Daoy (cell line): ENCODE data around the gene MATCAP1. TPM values are rescaled to one million over a fixed set of nuclear protein-coding genes. Genes with fewer than 3 reads are reported as not detected.

Source experiments
- DNase-seq: peaks from one replicate; pipeline ENCODE4 v3.0.0-alpha.2; 2015; ENCODE audit warnings: low read depth
- total RNA-seq: library from RNA; depleted of rRNA; stranded (reverse); fragments of >200 nt; shearing (Covaris generic); gene quantifications from 2 replicates; pipeline ENCODE4 v1.2.3, GENCODE V29; 2014

The MATCAP1 gene
- total RNA-seq, 1 experiment from 2014 or later: 4.6 TPM

GRCh38 chr16:67208154-67208896 is 24.6 kb upstream of the MATCAP1 start:
- no peak for DNase-seq

- DNase-seq: peak; percentile 59
These were observed 23.7 kb upstream of the MATCAP1 start for GRCh38 chr16:67207249-67208091.

DNA sequence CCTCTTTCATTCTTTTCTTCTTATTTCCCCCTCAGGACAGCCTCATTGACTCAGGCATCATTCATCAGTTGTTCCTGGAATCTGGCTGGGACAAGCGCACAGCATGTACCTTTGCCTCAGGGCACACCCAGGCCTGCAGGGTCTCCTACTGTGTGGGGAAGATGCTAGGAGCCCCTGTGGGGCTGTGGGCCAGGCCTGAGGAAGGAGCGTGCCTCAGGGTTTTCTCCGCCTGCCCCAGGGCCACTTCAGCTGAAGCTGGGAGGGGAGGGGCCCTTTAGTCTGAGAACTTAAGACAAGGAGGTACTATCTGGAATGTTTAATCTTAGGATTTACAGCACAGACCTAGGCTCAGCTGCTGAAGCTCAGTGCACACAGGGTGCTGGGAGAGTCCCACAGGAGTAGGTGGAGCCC is 23.1 kb upstream of the MATCAP1 start:
- DNase-seq: no peak

- DNase-seq: no peak
These were observed 22.5 kb upstream of the MATCAP1 start for GRCh38 chr16:67206129-67206837.

- no peak for DNase-seq
These were observed 20.3 kb upstream of the MATCAP1 start for GRCh38 chr16:67204076-67204475.

DNA sequence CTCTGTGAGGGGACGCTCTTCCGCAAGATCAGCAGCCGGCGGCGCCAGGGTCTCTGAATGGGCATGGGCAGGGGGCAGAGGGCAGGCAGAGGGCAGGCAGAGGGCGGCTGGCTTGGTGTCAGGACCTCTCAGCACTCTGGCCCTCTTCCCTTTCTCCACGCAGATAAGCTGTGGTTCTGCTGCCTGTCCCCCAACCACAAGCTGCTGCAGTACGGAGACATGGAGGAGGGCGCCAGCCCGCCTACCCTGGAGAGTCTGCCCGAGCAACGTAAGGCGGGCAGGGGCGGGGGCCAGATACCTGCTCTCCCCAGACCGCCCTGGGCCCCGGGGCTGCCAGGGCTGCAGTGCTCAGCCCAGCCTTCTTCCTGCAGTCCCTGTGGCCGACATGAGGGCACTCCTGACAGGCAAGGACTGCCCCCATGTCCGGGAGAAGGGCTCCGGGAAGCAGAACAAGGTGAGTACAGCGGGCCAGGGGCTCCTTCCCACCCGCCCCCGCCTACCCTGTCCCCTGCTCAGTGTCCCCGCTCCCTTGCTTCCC is 19.3 kb upstream of the MATCAP1 start:
- no peak for DNase-seq

DNA sequence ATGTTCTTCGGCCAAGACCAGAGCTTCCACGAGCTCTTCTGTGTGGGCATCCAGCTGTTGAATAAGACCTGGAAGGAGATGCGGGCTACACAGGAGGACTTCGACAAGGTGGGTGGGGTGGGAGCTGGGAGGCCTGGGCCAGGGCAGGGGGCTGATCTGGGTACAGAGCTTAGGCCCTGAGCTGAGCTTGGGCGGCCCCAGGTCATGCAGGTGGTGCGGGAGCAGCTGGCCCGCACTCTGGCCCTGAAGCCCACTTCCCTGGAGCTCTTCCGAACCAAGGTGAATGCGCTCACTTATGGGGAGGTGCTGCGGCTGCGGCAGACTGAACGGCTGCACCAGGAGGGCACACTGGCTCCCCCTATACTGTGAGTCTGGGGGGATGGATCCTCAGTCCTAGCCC is 18.7 kb upstream of the MATCAP1 start:
- DNase-seq: no peak

DNA sequence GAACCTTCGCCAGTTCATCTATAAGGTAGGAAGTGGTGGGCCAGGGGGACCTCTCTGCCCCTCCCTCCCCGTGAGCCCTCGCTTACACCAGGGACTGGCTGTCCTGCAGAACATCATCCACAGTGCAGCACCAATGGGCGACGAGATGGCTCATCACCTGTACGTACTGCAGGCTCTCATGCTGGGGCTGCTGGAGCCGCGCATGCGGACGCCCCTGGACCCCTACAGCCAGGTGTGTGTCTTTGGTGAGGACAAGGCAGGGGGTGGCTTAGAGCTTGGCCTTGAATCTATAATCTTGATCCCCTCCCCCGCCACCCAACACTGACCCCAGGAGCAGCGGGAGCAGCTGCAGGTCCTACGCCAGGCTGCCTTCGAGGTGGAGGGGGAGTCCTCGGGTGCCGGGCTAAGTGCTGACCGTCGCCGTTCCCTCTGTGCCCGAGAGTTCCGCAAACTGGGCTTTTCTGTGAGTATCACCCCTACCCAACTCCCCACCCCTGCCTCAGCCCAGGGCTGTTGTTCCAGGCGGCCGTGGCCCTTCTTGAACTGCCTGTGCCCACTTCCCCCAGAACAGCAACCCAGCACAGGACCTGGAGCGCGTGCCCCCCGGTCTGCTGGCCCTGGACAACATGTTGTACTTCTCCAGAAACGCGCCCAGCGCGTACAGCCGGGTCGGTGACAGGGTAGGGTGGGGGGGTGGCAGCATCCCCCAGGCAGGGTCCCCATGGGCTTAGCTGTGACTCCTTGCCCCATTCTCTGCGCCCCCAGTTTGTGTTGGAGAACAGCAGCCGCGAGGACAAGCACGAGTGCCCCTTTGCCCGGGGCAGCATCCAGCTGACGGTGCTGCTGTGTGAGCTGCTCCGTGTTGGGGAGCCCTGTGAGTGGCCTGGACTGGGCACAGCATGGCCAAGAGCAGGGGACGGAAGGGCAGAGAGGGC is 17.9 kb upstream of the MATCAP1 start:
- no peak for DNase-seq

DNA sequence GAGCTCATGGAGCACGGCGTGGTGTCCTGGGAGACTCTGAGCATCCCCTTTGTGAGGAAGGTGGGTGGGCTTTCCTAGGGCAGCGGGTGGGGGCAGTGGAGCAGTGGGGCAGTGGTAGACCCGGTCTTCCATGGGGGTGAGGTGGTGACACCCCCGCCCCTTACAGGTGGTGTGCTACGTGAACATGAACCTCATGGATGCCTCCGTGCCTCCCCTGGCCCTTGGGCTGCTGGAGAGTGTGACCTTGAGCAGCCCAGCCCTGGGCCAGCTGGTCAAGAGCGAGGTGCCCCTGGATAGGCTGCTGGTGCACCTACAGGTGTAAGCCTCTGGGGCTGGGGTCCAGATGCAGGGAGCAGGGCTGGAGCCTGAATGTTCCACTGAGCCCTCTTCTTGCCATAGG is 16.7 kb upstream of the MATCAP1 start:
- no peak for DNase-seq

- DNase-seq: no peak
These were observed 16.0 kb upstream of the MATCAP1 start for GRCh38 chr16:67199808-67200198.

DNA sequence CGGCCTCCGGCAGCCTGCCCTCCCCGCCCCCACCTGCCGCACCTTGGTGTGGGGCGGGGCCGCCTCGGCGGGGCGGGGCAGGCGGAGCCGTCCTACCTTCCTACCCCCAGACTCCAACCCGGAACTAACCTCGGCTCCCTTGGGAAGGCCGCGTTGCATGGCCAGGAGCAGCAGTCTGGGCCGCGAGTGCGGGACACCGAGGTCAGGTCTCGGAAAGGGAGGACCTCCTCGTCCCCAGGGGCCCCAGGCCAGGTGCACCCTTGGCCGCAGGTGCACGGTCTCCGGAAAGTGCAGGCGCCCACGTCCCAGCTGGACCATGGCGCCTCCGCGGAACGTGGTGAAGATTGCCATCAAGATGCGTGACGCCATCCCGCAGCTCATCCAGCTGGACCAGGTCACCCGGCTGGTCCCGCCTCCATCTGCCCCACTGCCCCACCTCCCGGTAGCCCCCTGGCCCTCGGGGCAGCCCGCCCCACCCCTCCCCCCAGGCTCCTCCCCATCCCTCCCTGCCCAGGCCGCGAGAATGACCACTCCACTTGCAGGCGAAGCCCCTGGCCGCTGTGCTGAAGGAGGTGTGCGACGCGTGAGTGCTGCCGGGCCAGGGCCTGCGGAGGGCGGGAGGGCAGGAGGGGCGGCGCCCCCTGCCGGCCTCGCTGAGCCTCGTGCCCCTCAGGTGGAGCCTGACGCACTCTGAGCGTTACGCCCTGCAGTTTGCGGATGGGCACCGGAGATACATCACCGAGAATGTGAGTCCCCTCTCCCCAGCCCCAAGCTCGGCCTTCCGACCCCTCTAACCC is 15.4 kb upstream of the MATCAP1 start, which contains the start of gene ELMO3:
Gene ELMO3 (plus strand): TSS at position 121 of the 797 bp plus-strand sequence. CDS start 196 bp downstream, at position 317.
- DNase-seq: no peak

DNA sequence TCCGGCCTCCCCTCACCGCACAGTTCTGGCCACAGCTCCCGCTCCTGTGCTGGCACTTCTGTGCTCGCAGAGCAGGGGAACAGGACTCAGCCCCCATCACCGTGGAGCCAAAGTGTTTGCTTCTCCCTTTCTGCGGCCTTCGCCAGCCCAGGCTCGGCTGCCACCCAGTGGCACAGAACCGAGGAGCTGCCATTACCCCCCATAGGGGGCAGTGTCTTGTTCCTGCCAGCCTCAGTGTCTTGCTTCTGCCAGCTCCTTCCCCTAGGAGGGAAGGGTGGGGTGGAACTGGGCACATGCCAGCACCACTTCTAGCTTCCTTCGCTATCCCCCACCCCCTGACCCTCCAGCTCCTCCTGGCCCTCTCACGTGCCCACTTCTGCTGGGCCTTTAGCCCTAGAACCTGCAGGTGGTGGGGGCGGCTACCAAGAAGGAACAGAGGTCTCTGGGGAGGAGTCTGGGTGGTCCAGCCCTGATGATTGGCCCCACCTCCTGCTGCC is 14.5 kb upstream of the MATCAP1 start:
- DNase-seq: no peak

DNA sequence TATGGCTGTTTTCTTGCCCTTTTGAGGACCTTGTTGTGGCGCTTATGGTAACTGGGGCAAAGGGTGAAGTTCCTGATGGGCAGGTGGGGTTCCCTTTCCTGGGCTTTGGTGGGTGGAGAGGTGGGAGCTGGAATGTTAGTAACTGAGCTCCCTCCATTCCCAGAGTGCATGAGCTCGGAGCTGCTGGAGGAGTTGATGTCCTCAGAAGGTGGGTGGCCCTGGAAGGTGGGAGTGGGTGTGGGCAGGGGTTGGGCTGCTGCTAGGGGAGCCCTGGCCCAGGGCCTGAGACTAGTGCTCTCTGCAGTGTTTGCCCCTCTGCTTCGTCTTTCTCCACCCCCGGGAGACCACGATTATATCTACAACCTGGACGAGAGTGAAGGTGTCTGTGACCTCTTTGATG is 13.9 kb upstream of the MATCAP1 start:
- DNase-seq: no peak

GRCh38 chr16:67196881-67197280 is 13.1 kb upstream of the MATCAP1 start:
- DNase-seq: no peak

DNA sequence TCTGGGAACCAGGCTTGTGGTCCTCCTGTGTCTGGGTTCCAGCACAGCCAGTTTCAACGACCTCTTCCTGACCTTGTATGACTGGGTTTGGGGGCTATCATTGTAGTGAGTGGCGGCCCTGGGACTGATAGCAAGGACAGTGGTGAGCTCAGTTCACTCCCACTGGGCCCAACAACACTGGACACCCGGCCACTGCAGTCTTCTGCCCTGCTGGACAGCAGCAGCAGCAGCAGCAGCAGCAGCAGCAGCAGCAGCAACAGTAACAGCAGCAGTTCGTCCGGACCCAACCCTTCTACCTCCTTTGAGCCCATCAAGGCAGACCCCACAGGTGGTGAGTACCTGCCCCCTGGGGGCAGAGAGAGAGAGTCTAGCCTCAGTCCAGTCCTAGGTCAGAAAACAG is 11.9 kb upstream of the MATCAP1 start:
- no peak for DNase-seq

DNA sequence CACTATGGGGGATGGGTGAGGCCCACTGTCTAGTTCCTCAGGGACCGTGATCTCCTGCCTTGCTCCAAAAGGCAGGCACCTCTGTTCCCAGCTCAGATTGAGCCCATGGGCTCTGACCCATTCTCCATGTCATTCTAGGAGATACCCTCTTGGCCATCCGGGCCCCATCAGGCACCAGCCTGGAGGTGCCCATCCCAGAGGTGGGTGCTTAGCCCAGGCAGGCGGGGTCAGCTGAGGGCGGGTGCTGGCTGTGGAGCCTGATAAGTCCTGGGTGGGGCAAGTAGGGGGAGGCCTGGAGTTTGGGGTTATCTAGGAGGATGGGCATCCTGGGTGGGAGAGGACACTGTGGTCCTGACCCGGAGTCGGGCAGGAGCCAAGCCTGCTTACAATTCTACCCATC is 10.5 kb upstream of the MATCAP1 start:
- DNase-seq: no peak

- DNase-seq: no peak
These were observed 9.8 kb upstream of the MATCAP1 start for GRCh38 chr16:67193536-67193935.

DNA sequence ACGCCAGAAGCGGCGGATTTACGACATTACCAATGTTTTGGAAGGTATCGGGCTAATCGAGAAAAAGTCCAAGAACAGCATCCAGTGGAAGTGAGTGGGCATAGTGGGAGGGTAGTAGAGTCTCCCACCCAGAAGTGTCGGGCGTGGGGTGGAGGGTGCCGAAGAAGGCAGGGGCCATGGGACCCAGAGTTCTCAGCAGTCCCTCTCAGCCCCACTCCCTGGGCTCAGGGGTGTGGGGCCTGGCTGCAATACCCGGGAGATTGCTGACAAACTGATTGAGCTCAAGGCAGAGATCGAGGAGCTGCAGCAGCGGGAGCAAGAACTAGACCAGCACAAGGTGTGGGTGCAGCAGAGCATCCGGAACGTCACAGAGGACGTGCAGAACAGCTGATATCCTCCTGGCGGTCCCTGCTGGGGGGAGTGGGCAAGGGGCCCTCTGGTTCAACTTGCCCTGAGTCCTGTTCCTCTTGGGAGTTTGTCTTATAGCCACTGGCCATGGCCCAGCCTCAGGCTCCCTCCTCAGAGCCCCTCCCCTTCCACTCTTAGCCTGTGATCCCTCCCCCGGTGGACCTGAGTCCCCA is 9.1 kb upstream of the MATCAP1 start:
- DNase-seq: no peak

- peak; percentile 93 for DNase-seq
These were observed 8.4 kb upstream of the MATCAP1 start, which contains the start of gene E2F4 for GRCh38 chr16:67191995-67192681. Gene E2F4, plus strand, starts transcription at chr16:67192155. Its CDS starts 73 bp downstream, at chr16:67192228.
